Uterus (tissue), 2 donors: ENCODE data around the gene SH3PXD2B.

ENCODE experiments used
- CTCF ChIP-seq, 4 experiments: fragments of 200-600 bp in 2 of 4; fragments of 450-650 bp in 2 of 4; sonication (generic) in 2 of 4; IDR thresholded peaks; one replicate each; pipeline ENCODE4 v1.5.1; 2016 to 2019; ENCODE audit warnings: antibody characterized with exemption in 4 of 4, mild to moderate bottlenecking in 2 of 4, moderate library complexity in 1 of 4
- POLR2A ChIP-seq, 2 donors: fragments of 450-650 bp; IDR thresholded peaks; one replicate each; pipeline ENCODE4 v1.6.1; 2016; ENCODE audit warnings: antibody characterized with exemption in 2 of 2, mild to moderate bottlenecking in 1 of 2, moderate library complexity in 1 of 2

GRCh38 chr5:172356527-172356926, 97.8 kb downstream of the SH3PXD2B start:
- no peak for TF ChIP-seq POLR2A (IDR thresholded peaks at IDR 0.05)
- no peak for TF ChIP-seq CTCF (IDR thresholded peaks at IDR 0.05)
